GM18526 (cell line): ENCODE data around the gene RIN1.

ENCODE experiments used
- POLR2A ChIP-seq: IDR thresholded peaks from 3 replicates; pipeline ENCODE4 v1.6.1; 2011; ENCODE audit not compliant: insufficient read length; ENCODE audit errors: extremely low read depth

Gene RIN1

DNA sequence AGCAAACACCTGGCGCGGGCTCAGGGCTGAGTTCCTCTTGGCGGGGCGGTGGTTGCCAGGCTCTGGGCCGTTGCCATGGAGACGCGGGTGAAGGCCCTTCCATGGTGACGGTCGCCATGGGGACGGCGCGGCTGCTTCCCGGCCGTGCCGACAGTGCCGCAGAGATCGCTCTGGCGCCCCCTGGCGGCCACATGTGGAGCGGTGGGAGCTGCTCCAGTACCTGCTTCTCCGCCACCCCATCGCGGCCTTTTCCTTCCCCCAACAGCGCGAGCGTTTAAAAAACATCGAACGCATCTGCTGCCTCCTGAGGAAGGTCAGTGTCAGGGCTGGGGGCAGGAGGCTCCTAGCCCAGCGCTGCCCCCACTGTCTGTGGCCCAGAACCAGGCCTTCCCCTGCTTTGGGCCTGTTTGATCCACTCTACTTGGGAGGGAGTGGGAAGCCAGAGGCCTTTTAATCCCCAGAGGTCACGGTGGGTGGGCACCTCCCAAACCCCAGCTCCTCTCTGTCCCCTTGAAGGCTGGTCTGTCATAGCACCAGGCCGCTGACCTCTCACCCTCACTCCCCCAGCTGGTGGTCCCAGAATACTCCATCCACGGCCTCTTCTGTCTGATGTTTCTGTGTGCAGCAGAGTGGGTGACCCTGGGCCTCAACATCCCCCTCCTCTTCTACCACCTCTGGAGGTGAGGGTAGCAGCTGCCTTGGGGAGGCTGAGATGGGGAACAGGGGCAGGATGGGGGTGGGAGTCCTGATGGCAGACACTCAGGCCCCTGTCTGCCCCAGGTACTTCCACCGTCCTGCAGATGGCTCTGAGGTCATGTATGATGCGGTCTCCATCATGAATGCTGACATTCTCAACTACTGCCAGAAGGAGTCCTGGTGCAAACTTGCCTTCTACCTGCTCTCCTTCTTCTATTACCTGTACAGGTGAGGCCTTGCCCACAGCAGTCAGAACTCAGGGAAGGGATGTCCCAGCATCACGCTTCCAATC is 53.5 kb downstream of the RIN1 start:
- TF ChIP-seq POLR2A, result no peak
